Effector CD8-positive, alpha-beta T cell (primary cell): ENCODE data around the gene TAF11L14.

ENCODE experiments used
- DNase-seq: peaks from one replicate; lab custom pipeline; 2025; lab: John Stamatoyannopoulos, UW

TAF11L14 gene

DNA sequence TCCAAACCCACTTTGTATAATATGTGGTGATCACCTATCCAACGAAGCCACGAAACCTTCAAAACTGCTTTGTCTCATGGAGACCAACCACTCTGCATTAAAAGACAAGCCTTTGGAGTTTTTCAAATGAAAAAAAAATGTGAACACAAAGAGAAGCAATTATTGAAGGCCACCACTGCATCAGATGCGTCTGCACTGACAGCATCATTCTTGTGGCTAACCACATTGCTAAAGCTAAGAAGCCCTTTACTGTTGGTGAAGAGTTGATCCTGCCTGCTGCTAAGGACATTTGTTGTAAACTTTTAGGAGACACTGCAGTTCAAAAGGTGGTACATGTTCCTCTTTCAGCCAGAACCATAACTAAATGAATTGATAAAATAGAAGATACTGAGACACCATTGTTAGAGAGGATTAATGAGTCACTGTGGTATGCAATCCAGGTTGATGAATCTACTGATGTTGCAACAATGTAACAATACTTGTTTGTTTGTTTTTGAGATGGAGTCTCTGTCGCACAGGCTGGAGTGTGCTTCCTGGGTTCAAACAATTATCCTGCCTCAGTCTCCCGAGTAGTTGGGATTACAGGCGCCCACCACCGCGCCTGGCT lies 45.4 kb downstream of the TAF11L14 start:
- no peak for DNase-seq

DNA sequence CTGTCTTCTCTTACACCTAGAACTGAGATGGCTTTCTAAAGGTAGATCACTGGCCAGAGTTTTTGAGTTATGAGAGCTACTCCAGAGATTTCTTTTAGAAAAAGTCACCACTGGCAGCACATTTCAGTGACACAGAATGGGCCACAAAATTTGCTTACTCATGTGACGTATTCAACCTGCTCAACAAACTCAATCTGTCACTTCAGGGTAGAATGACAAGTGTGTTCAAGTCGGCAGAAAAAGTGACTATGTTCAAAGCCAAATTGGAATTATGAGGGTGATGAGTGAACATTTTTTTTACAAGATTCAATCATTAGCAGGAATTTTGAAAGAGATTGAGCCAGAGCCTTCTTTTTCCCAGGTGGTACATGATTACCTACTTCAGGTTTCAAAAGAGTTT lies 46.5 kb downstream of the TAF11L14 start:
- DNase-seq, result no peak
